T-helper 1 cell treated with Interleukin-12 subunit alpha and Interleukin-12 subunit beta and Interleukin-4 antibody, amounts not matched to agents 30 μg/mL and 1 μg/mL, for 36 hours (primary cell): ENCODE results near the gene SPO11.
"Not testable (repeated sequence)": the region's sequence is repeated elsewhere in the genome, so short reads cannot be mapped to it uniquely, and the experiment has no call there.

Experiments
- H3K27ac Mint-ChIP-seq: one replicate; pipeline ENCODE4 v1.8.0; 2021; ENCODE audit warnings: mild to moderate bottlenecking, mixed read lengths
- H3K27me3 Mint-ChIP-seq: one replicate; pipeline ENCODE4 v1.8.0; 2021; ENCODE audit warnings: low read depth, mixed read lengths
- H3K36me3 Mint-ChIP-seq: one replicate; pipeline ENCODE4 v1.8.0; 2021; ENCODE audit warnings: low read depth, mixed read lengths
- H3K4me1 Mint-ChIP-seq: one replicate; pipeline ENCODE4 v1.8.0; 2021; ENCODE audit warnings: low read depth, mixed read lengths
- H3K4me3 Mint-ChIP-seq: one replicate; pipeline ENCODE4 v1.8.0; 2021; ENCODE audit warnings: mild to moderate bottlenecking, moderate library complexity, mixed read lengths
- H3K9me3 Mint-ChIP-seq: one replicate; pipeline ENCODE4 v1.8.0; 2021; ENCODE audit warnings: mixed read lengths

The SPO11 gene

DNA sequence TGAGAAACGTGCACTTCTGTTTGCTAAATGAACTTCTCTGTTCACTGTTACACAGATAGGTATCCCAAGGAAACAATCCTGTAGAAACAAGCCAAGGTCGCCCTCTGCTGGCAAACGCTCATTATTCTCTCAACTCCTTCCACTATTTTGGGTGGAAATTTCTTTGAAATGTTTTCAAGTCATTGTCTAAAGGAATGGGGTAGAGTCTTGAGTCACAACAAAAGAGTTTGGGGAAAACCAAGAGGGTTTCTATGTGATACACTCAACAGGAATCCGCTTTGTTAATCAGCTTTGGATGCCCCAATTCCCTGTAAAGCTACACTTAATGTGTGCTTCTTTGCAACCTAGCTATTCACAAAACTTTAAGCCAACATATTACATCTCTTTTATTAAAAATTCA lies 16.9 kb downstream of the SPO11 start:
- peaks cover 30% of the 10 kb centered on the region for H3K27me3 Mint-ChIP-seq
- H3K4me3 Mint-ChIP-seq, result no peak overlapping the region
- no peak overlapping the region for H3K27ac Mint-ChIP-seq
- peaks cover 3% of the 10 kb centered on the region for H3K4me1 Mint-ChIP-seq
- no peaks in the 10 kb centered on the region for H3K9me3 Mint-ChIP-seq
- no peaks in the 10 kb centered on the region for H3K36me3 Mint-ChIP-seq

DNA sequence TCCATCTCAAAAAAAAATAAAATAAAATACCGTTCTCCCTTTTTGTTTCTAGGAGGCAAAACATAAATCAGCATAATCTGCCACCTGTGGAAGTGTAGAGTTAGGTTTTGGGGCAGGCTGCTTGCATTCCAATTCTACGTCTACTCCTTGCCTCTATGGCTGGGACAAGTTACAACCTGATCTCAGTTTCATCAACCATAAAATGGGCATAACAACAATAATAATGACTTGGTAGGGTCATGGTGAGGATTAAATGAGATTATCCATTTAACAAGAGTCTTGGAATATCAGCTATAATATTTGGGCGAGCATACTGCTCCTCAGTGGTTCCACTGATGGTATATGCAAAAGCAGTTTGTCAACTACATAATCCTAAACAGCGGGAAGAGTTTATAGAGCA lies 17.8 kb downstream of the SPO11 start:
- Mint-ChIP-seq H3K36me3 (peaks cover 4% of the 10 kb centered on the region), H3K27me3 (peaks cover 21% of the 10 kb centered on the region), H3K4me3 (no peak overlapping the region), H3K9me3 (no peaks in the 10 kb centered on the region), H3K27ac (no peak overlapping the region), H3K4me1 (peaks cover 12% of the 10 kb centered on the region)

DNA sequence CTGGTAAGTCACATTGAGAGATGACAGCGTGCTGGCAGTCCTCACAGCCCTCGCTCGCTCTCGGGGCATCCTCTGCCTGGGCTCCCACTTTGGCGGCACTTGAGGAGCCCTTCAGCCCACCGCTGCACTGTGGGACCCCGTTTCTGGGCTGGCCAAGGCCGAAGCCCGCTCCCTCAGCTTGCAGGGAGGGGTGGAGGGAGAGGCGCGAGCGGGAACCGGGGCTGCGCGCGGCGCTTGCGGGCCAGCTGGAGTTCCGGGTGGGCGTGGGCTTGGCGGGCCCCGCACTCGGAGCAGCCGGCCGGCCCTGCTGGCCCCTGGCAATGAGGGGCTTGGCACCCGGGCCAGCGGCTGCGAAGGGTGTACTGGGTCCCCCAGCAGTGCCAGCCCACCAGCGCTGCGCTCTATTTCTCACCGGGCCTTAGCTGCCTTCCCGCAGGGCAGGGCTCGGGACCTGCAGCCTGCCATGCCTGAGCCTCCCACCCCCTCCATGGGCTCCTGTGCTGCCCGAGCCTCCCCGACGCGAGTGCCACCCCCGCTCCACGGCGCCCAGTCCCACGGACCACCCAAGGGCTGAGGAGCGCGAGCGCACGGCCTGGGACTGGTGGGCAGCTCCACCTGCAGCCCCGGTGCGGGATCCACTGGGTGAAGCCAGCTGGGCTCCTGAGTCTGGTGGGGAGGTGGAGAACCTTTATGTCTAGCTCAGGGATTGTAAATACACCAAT lies 18.8 kb downstream of the SPO11 start:
- peak overlapping the region; percentile 3 for H3K4me3 Mint-ChIP-seq
- H3K36me3 Mint-ChIP-seq, result not testable (repeated sequence)

DNA sequence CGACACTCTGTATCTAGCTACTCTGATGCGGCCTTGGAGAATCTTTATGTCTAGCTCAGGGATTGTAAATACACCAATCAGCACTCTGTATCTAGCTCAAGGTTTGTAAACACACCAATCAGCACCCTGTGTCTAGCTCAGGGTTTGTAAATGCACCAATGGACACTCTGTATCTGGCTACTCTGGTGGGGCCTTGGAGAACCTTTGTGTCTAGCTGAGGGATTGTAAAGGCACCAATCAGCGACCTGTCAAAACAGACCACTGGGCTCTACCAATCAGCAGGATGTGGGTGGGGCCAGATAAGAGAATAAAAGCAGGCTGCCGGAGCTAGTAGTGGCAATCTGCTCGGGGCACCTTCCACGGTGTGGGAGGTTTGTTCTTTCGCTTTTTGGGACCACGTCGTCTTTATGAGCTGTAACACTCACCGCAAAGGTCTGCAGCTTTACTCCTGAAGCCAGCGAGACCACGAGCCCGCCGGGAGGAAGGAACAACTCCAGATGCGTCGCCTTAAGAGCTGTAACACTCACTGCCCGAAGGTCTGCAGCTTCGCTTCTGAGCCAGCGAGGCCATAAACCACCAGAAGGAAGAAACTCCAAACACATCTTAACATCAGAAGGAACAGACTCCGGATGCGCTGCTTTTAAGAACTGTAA lies 19.4 kb downstream of the SPO11 start:
- H3K27ac Mint-ChIP-seq, result peak overlapping the region; percentile 61
- H3K4me3 Mint-ChIP-seq, result peak overlapping the region; percentile 61
- peaks cover 12% of the 10 kb centered on the region for H3K27me3 Mint-ChIP-seq
- H3K4me1 Mint-ChIP-seq, result peaks cover 21% of the 10 kb centered on the region
- H3K9me3 Mint-ChIP-seq, result not testable (repeated sequence)
- peaks cover 11% of the 10 kb centered on the region for H3K36me3 Mint-ChIP-seq

More for the DNA sequence above, 18.8 kb downstream of the SPO11 start:
- not testable (repeated sequence) for H3K9me3 Mint-ChIP-seq, H3K27ac Mint-ChIP-seq
- Mint-ChIP-seq H3K27me3 (peaks cover 12% of the 10 kb centered on the region), H3K4me1 (peaks cover 19% of the 10 kb centered on the region)

DNA sequence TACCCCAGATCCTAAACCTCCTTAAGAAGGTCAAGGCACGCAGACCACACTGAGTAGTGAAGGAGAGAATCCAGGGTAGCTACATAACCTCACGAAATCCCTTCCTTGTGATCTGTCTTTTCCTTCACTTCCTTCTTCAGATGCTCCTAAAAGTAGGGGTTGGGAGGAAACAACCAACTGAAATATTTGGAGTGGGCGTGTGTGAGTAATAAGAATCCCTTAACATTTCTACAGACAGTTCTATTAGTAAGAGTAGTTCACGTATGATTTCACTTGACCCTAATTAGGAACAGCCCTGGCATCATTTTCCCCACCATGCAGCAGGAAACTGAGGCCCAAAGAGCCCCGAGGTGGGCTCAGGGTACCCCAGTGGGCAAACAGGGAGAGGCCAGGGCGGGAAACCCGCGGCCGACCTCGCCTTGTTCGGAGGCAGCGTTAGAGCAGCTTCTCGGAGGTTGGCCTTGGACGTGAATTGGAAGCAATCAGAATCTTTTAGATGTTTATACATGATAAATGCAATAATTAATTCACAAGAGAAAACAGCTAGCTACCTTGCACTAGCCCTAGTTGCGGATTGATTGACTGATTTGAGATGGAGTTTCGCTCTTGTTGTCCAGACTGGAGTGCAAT lies 20.6 kb downstream of the SPO11 start:
- Mint-ChIP-seq H3K4me1 (peaks cover 21% of the 10 kb centered on the region), H3K27ac (peak overlapping the region; percentile 13), H3K36me3 (peaks cover 15% of the 10 kb centered on the region), H3K27me3 (peaks cover 12% of the 10 kb centered on the region), H3K9me3 (no peaks in the 10 kb centered on the region), H3K4me3 (peak overlapping the region; percentile 50)

DNA sequence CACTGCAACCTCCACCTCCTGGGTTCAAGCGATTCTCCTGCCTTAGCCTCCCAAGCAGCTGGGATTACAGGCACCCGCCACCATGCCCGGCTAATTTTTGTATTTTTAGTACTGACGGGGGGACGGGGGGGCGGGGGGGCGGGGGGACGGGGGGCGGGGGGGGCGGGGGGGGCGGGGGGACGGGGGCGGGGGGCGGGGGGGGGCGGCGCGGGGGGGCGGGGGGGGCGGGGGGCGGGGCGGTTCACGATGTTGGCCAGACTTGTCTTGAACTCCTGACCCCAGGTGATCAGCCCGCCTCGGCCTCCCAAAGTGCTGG lies 21.1 kb downstream of the SPO11 start:
- H3K27ac Mint-ChIP-seq, result peak overlapping the region; percentile 90
- H3K9me3 Mint-ChIP-seq, result not testable (repeated sequence)
- peak overlapping the region; percentile 95 for H3K4me3 Mint-ChIP-seq
- H3K4me1 Mint-ChIP-seq, result peaks cover 21% of the 10 kb centered on the region
- peaks cover 19% of the 10 kb centered on the region for H3K36me3 Mint-ChIP-seq
- peaks cover 12% of the 10 kb centered on the region for H3K27me3 Mint-ChIP-seq

DNA sequence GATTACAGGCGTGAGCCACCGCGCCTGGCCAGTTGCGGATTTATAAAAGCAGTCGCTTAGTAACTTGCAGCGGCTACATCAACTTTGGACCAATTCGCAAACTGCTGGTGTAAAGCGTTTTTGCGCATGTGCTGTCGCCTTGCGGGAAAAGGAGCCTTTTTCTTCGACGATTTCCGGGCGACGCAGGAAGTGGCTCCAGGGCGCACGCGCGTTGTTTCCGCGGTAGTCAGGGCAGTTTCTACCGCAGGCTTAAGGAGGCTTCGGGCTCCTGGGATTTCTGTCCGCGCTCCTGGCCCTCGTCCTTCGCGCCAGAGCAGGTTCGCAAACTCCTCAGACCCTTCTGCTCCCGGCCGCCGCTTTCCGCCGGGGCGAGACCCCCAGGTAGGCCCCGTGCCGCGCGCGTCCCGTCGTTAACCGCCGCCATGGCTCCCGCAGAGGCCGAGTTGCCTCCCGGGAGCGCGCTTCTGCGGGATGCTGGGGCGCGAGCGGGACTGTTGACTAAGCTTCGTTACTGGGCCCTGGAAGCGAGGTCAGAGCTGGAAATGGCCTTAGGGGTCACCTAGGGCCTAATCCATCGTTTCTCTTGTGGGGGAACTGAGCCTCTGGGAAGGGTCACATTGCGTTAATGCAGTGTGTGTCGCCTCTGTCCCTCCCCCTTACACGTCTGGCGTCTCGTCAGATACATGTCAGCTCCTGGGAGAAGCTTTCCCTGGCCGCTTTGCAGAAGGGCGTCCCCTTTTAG lies 21.6 kb downstream of the SPO11 start, which contains the start of gene RAE1:
Gene RAE1, plus strand, starts transcription at position 214 of the 742 bp plus-strand sequence. CDS start 2,784 bp downstream, outside the sequence.
- Mint-ChIP-seq H3K36me3 (peaks cover 23% of the 10 kb centered on the region), H3K4me3 (peak within 1 kb of the TSS; percentile 95), H3K27me3 (peaks cover 10% of the 10 kb centered on the region), H3K4me1 (peaks cover 21% of the 10 kb centered on the region), H3K9me3 (no peaks in the 10 kb centered on the region), H3K27ac (peak within 1 kb of the TSS; percentile 90)

DNA sequence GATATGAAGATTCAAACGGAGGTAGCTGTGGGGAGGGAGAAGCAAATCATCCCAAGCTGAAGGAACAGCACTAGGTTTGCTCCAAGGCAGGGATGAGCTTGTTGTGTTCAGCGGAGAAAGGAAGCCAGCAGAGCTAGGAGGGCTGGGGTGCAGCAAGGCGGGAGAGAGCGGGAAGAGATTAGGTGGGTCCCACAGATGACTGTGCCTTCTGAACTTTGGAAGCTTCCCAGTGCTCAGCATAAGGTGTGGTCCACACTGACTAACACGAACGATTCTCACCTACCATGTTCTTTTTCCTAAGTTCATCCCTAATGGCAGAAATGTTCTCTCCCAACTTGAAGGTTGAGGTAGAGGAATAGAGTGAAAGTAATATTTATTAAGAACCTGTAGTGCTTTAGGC lies 22.7 kb downstream of the SPO11 start:
- Mint-ChIP-seq H3K36me3 (peaks cover 25% of the 10 kb centered on the region), H3K27ac (no peak overlapping the region), H3K4me1 (peaks cover 21% of the 10 kb centered on the region), H3K27me3 (peaks cover 7% of the 10 kb centered on the region), H3K9me3 (no peaks in the 10 kb centered on the region), H3K4me3 (peak overlapping the region; percentile 95)

DNA sequence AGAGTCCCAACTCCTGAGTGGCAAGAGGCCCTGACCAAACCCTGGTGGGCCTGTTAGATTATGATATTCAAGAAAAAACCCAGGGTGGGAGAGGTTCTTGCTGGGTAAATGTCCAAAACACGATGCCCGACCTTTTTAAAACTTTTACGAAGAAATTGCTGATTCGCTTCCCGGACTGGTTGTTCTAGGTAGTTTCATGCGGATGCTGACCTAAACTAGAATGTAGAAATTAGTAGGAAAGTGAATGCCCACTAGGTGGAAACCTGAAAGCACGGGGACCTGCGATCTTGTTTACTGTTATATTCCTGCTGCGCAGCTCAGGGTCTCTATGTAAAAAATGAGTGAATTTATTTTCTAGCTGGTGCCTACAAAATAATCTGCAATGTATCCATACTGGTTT lies 23.7 kb downstream of the SPO11 start:
- H3K27ac Mint-ChIP-seq, result peak overlapping the region; percentile 50
- H3K27me3 Mint-ChIP-seq, result no peaks in the 10 kb centered on the region
- peak overlapping the region; percentile 38 for H3K4me3 Mint-ChIP-seq
- H3K9me3 Mint-ChIP-seq, result no peaks in the 10 kb centered on the region
- peaks cover 25% of the 10 kb centered on the region for H3K36me3 Mint-ChIP-seq
- peaks cover 21% of the 10 kb centered on the region for H3K4me1 Mint-ChIP-seq

DNA sequence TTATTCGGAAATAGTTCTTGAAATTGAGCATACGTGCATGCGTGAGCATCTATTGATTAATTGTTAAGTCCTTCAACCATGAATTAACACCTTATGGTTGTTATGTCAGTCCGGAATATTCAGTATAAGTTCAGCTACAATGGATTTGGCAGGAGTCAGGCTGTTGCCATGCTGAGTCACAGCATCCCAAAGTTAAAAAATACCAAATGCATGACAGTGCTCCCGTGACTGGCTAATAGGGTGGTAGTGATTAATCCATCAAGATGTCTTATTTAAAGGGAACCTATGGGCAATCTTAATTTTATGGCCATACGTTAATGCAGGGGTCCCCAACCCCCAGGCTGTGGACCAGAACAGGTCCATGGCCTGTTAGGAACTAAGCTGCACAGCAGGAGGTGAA lies 31.9 kb downstream of the SPO11 start:
- H3K27me3 Mint-ChIP-seq, result no peaks in the 10 kb centered on the region
- H3K4me3 Mint-ChIP-seq, result no peak overlapping the region
- H3K27ac Mint-ChIP-seq, result no peak overlapping the region
- peaks cover 3% of the 10 kb centered on the region for H3K4me1 Mint-ChIP-seq
- peaks cover 22% of the 10 kb centered on the region for H3K36me3 Mint-ChIP-seq
- no peaks in the 10 kb centered on the region for H3K9me3 Mint-ChIP-seq

DNA sequence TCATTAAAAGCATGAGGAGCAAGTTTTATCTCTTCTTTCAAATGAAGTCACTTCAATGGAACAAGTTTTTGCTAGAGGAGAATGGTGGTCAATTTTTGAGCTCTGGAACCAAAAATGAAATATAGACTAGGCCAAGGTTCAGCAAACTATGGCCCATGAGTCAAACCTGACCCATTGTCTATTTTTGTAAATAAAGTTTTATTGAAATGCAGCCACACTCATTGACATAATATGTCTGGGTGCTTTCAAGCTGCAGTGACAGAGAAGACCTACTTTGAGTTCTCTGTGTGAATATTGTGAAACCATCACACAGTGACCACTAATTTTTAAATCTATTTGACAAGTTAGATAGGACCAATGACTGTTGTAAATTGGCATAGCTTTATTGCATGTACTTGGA lies 34.8 kb downstream of the SPO11 start:
- Mint-ChIP-seq H3K9me3 (no peaks in the 10 kb centered on the region), H3K27ac (no peak overlapping the region), H3K36me3 (peaks cover 41% of the 10 kb centered on the region), H3K4me3 (no peak overlapping the region), H3K27me3 (no peaks in the 10 kb centered on the region), H3K4me1 (peaks cover 4% of the 10 kb centered on the region)

DNA sequence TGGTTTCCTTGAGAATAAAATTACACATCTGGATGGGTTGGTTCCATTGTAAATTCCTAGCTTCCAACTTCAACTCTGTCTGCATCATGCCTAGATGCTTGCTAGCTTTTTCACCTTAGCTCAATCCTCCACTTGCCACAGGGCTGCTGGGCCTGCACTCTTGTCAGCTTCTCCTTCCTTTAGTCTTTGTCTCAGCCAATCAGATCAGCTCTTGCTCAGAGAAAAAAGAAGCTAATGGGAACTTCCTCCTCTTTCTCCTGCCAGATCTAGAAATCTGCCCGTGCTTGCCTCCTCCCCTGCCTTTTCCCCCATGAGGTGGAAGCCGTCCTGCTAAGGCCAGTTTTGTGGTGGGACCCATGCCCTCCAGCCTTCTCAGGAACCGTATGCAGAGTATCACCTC lies 40.0 kb downstream of the SPO11 start:
- H3K27ac Mint-ChIP-seq, result no peak overlapping the region
- peaks cover 9% of the 10 kb centered on the region for H3K4me1 Mint-ChIP-seq
- peaks cover 61% of the 10 kb centered on the region for H3K36me3 Mint-ChIP-seq
- H3K4me3 Mint-ChIP-seq, result no peak overlapping the region
- H3K27me3 Mint-ChIP-seq, result no peaks in the 10 kb centered on the region
- no peaks in the 10 kb centered on the region for H3K9me3 Mint-ChIP-seq

DNA sequence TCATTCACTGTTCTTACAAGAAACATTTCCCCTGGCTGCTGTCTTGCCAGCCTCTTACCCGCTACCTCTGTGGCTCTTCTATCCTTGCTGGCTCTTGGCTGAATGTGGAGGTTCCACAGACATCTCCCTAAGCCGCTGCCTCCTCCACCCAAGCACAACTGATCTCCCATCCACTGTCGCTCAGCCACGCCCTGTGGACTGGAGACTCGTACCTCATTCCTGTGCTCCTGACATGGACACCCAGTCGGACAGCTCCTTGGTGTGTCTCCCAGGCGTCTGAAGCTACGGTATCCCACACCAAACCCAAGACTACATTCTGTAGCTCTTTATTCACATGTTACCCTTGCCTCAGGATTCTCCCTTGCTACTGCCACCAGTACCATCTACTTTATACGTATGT lies 40.7 kb downstream of the SPO11 start:
- Mint-ChIP-seq H3K4me1 (peaks cover 9% of the 10 kb centered on the region), H3K36me3 (peaks cover 61% of the 10 kb centered on the region), H3K9me3 (no peaks in the 10 kb centered on the region), H3K27me3 (no peaks in the 10 kb centered on the region), H3K4me3 (no peak overlapping the region), H3K27ac (no peak overlapping the region)

DNA sequence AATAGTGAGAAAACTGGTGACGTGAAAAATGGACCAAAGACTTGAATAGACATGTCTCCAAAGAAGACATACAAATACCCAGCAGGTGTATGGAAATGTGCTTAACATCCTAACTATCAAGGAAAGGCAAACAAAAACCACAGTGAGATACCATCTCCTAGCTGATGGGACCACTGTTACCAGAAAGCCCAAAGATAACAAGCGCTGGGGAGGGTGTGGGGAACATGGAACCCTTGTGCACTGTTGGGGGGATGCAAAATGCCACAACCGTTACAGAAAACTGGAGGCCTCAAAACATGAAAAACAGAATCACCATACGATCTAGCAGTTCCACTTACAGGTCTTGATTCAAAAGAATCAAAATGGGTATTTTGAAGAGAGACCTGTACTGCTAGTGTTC lies 41.8 kb downstream of the SPO11 start:
- Mint-ChIP-seq H3K9me3 (no peaks in the 10 kb centered on the region), H3K36me3 (peaks cover 60% of the 10 kb centered on the region), H3K4me1 (peaks cover 9% of the 10 kb centered on the region), H3K4me3 (no peak overlapping the region), H3K27ac (no peak overlapping the region), H3K27me3 (no peaks in the 10 kb centered on the region)
